ENCODE results near the gene CPNE1.

- no peak for TF ChIP-seq EZH2phosphoT487 (IDR thresholded peaks at IDR 0.05; ENCODE audit: low read depth)
- no peak for TF ChIP-seq CTCF (IDR thresholded peaks at IDR 0.05; ENCODE audit: low read depth, low read length)
Measured at GRCh38 chr20:35600993-35601973, 63.4 kb downstream of the CPNE1 start.
